ENCODE measurements around the gene CDH2.

DNA sequence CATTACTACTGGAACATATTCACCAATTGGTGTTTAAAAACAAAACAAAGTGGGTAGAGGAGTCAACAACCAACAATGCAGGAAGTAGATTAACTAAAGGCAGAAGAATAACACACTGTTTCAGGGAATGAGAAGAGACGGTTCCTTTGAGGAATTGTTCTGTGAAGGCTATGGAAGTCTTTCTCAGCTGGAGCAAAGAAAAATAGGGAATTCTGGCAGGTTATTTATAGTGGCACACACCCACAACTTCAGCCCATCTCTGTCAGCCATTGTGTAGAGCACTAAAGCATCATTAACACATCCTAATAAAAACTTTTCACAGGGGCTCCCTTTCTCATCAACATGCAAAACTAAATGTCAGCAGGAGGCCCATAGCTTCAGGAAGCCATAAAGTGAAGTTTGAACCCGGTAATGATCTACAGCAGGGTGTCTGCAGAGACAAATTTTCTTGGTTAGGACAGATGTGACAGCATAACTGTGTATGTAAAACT is 113.6 kb downstream of the CDH2 start:
- TF ChIP-seq, protein P1, sequence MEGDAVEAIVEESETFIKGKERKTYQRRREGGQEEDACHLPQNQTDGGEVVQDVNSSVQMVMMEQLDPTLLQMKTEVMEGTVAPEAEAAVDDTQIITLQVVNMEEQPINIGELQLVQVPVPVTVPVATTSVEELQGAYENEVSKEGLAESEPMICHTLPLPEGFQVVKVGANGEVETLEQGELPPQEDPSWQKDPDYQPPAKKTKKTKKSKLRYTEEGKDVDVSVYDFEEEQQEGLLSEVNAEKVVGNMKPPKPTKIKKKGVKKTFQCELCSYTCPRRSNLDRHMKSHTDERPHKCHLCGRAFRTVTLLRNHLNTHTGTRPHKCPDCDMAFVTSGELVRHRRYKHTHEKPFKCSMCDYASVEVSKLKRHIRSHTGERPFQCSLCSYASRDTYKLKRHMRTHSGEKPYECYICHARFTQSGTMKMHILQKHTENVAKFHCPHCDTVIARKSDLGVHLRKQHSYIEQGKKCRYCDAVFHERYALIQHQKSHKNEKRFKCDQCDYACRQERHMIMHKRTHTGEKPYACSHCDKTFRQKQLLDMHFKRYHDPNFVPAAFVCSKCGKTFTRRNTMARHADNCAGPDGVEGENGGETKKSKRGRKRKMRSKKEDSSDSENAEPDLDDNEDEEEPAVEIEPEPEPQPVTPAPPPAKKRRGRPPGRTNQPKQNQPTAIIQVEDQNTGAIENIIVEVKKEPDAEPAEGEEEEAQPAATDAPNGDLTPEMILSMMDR (IDR thresholded peaks at IDR 0.05; ENCODE audit: low read depth, low read length), result no peak
- TF ChIP-seq EZH2phosphoT487 (IDR thresholded peaks at IDR 0.05; ENCODE audit: low read depth), result no peak
